PC-3 (cell line): ENCODE results near the gene CHGA. TPM values are rescaled to one million over a fixed set of nuclear protein-coding genes. Genes with fewer than 3 reads are reported as not detected.

Experiments used
- ATAC-seq: fragments of 200-7000 bp; cut with Tn5 transposase; 2 replicates; pipeline ENCODE4 v1.9.1; 2020; ENCODE audit warnings: mild to moderate bottlenecking, moderate library complexity
- BruUV-seq: library from RNA; stranded (reverse); fragments of 400-500 nt; replicated peaks from 2 replicates; lab custom pipeline; 2021; lab: Mats Ljungman, UMichigan
- CTCF ChIA-PET: fragments of 300-600 bp; sonication (Branson Sonifier 250); formaldehyde crosslinking; loops from one replicate; lab custom pipeline; 2022; ENCODE audit warnings: antibody characterized with exemption; lab: Charles Lee
- POLR2A ChIA-PET: fragments of 300-600 bp; sonication (Branson Sonifier 250); formaldehyde crosslinking; loops from one replicate; lab custom pipeline; 2022; ENCODE audit warnings: antibody characterized with exemption; ENCODE audit not compliant: unreplicated experiment; lab: Charles Lee
- DNase-seq: peaks from one replicate; pipeline ENCODE4 v3.0.0-alpha.2; 2015
- H2AFZ ChIP-seq: fragments of 300-600 bp; sonication (generic); 2 replicates; pipeline ENCODE4 v1.6.0; 2016; ENCODE audit warnings: antibody characterized with exemption, low read length
- H3F3A ChIP-seq: fragments of 300-600 bp; sonication (generic); one replicate; pipeline ENCODE4 v1.6.0; 2017; ENCODE audit warnings: antibody characterized with exemption, low read length, control low read depth, mild to moderate bottlenecking; ENCODE audit not compliant: unreplicated experiment
- H3K27ac ChIP-seq: fragments of 300-600 bp; sonication (generic); 2 replicates; pipeline ENCODE4 v1.5.1; 2016; ENCODE audit warnings: mild to moderate bottlenecking, low read length
- H3K27me3 ChIP-seq: fragments of 300-600 bp; sonication (generic); 2 replicates; pipeline ENCODE4 v1.6.1; 2016; ENCODE audit warnings: low read length, mixed read lengths
- H3K36me3 ChIP-seq: fragments of 300-600 bp; sonication (generic); 2 replicates; pipeline ENCODE4 v1.6.1; 2016; ENCODE audit warnings: low read depth, mixed run types, low read length, mixed read lengths
- H3K4me1 ChIP-seq: fragments of 300-600 bp; sonication (generic); 2 replicates; pipeline ENCODE4 v1.5.1; 2016; ENCODE audit warnings: low read length; ENCODE audit not compliant: insufficient read depth
- H3K4me2 ChIP-seq: fragments of 300-600 bp; sonication (generic); 2 replicates; pipeline ENCODE4 v1.6.0; 2016; ENCODE audit warnings: low read length
- H3K4me3 ChIP-seq: fragments of 300-600 bp; sonication (generic); 2 replicates; pipeline ENCODE4 v1.5.1; 2016; ENCODE audit warnings: mild to moderate bottlenecking, low read length, mixed read lengths
- H3K79me2 ChIP-seq: fragments of 300-600 bp; sonication (generic); 2 replicates; pipeline ENCODE4 v1.6.1; 2017; ENCODE audit warnings: low read length, mixed read lengths
- H3K9ac ChIP-seq: fragments of 300-600 bp; sonication (generic); 2 replicates; pipeline ENCODE4 v1.6.0; 2016; ENCODE audit warnings: mild to moderate bottlenecking, low read length
- H3K9me2 ChIP-seq: fragments of 300-600 bp; sonication (generic); replicated peaks from 2 replicates; pipeline ENCODE4 v1.6.1; 2016; ENCODE audit warnings: mixed run types, low read length, mixed read lengths
- H3K9me3 ChIP-seq: fragments of 300-600 bp; sonication (generic); 2 replicates; pipeline ENCODE4 v1.6.1; 2016; ENCODE audit warnings: low read length, mixed read lengths
- H4K20me1 ChIP-seq: fragments of 300-600 bp; sonication (generic); 2 replicates; pipeline ENCODE4 v1.6.1; 2016; ENCODE audit warnings: low read length, mixed read lengths
- EZH2 ChIP-seq: fragments of 300-600 bp; sonication (generic); IDR thresholded peaks from one replicate; pipeline ENCODE4 v1.6.1; 2017; ENCODE audit warnings: antibody characterized with exemption, mild to moderate bottlenecking, low read length; ENCODE audit not compliant: unreplicated experiment
- EZH2phosphoT487 ChIP-seq: fragments of 300-600 bp; sonication (generic); IDR thresholded peaks from 2 replicates; pipeline ENCODE4 v1.6.1; 2018; ENCODE audit warnings: mild to moderate bottlenecking, antibody characterized with exemption, low read length, borderline replicate concordance
- intact Hi-C: fragments of 100-400 bp; cut with micrococcal nuclease; formaldehyde crosslinking; loops from 2 replicates; pipeline ENCODE4 v1.9.0; 2023
- total RNA-seq: library from RNA; depleted of rRNA; stranded (reverse); fragments of >200 nt; gene quantifications from 2 replicates; pipeline ENCODE4 v1.2.3, GENCODE V29; 2014
- TF ChIP-seq, protein P1 (sequence below): fragments of 300-600 bp; sonication (generic); conservative IDR thresholded peaks from 2 replicates; pipeline ENCODE4 v1.5.1; 2017; ENCODE audit warnings: antibody characterized with exemption, low read depth, mild to moderate bottlenecking, low read length

CHGA gene
- total RNA-seq, 1 experiment from 2014 or later = not detected

DNA sequence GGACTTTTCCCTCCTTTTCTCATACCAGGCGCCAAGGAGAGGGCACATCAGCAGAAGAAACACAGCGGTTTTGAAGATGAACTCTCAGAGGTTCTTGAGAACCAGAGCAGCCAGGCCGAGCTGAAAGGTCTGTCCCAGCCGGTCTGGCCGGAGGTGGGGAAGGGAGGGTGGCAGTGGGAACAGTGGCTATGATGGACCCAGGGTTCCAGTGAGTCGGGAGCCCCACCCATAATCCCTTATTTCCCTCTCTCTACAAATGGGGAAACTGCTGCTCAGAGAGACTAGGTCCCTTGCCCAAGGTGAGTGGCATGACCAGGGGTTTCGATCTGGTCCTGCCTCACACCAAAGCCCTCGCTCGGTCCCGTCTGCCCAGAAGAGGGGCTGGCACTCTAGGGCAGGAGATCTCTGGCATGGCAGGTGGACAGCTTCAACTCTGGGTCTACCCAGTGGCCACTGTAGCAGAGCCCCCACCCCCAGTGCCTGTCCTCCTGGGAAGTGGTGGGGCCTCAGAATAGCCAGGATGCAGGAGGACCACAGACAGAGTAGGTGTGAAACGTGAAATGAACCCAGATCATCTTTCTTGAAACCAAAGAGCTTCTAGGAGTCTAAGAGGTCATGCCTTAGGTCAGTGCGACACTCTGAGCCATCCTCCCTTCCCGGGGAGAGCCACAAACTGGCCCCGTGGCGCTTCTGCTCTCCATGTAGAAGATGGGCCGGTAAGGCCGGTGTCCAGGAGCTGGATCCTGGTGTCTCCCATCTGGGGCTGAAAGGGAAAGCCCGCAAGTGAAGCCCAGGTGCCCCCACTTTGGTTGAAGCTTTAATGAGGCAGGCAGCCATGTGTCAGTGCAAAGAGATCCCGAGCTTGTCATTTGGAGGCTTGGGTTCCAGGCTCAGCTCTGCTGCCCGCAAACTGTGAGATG lies 7.0 kb downstream of the CHGA start:
- CTCF ChIA-PET = no interaction called here
- Histone ChIP-seq H3K4me3 (no peak overlapping the region), H4K20me1 (no peaks in the 10 kb centered on the region), H3K4me2 (no peak overlapping the region), H3K36me3 (no peaks in the 10 kb centered on the region), H3K9me2 (no peaks in the 10 kb centered on the region), H3K79me2 (no peaks in the 10 kb centered on the region), H3K9me3 (no peaks in the 10 kb centered on the region), H3K27ac (no peak overlapping the region), H3K4me1 (no peaks in the 10 kb centered on the region), H3K9ac (no peak overlapping the region), H2AFZ (no peak overlapping the region), H3F3A (no peaks in the 10 kb centered on the region), H3K27me3 (no peaks in the 10 kb centered on the region)
- ATAC-seq (no peak), DNase-seq (no peak)
- intact Hi-C loops = no loop called here
- POLR2A ChIA-PET = no interaction called here
- no TSS peak for BruUV-seq
- TF ChIP-seq EZH2 (no peak), EZH2phosphoT487 (no peak)
- TF ChIP-seq, protein P1, sequence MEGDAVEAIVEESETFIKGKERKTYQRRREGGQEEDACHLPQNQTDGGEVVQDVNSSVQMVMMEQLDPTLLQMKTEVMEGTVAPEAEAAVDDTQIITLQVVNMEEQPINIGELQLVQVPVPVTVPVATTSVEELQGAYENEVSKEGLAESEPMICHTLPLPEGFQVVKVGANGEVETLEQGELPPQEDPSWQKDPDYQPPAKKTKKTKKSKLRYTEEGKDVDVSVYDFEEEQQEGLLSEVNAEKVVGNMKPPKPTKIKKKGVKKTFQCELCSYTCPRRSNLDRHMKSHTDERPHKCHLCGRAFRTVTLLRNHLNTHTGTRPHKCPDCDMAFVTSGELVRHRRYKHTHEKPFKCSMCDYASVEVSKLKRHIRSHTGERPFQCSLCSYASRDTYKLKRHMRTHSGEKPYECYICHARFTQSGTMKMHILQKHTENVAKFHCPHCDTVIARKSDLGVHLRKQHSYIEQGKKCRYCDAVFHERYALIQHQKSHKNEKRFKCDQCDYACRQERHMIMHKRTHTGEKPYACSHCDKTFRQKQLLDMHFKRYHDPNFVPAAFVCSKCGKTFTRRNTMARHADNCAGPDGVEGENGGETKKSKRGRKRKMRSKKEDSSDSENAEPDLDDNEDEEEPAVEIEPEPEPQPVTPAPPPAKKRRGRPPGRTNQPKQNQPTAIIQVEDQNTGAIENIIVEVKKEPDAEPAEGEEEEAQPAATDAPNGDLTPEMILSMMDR = no peak

DNA sequence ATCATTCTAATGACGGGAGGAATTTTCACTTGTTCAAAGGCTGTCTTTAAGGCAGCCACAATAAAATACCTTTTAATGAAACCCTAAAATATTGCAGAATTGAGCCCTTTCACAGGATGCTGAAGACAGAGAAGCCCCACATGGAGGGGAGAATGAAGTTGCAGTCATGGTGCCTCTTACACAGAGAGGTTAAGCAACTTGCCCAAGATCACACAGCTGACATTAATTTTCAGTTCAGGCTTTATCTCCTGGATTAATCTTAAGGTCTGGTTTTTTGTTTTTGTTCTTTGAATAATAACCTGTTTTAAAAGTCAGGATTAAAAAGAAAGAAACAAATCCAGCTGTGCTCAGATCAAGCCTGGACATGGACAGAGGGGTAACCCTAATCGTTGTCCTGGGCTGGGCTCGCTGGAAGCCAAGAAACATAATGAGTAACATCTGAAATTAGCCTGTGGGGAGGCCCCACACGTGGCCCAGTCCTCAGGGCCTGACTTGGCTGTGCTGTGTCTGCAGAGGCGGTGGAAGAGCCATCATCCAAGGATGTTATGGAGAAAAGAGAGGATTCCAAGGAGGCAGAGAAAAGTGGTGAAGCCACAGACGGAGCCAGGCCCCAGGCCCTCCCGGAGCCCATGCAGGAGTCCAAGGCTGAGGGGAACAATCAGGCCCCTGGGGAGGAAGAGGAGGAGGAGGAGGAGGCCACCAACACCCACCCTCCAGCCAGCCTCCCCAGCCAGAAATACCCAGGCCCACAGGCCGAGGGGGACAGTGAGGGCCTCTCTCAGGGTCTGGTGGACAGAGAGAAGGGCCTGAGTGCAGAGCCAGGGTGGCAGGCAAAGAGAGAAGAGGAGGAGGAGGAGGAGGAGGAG lies 8.0 kb downstream of the CHGA start:
- H3K27ac ChIP-seq = no peak overlapping the region
- POLR2A ChIA-PET = no interaction called here
- H3K27me3 ChIP-seq = no peaks in the 10 kb centered on the region
- no peak overlapping the region for H3K4me3 ChIP-seq
- intact Hi-C loops = no loop called here
- BruUV-seq = no TSS peak
- H3K79me2 ChIP-seq = no peaks in the 10 kb centered on the region
- no peak overlapping the region for H2AFZ ChIP-seq
- H3K4me1 ChIP-seq = no peaks in the 10 kb centered on the region
- no peaks in the 10 kb centered on the region for H4K20me1 ChIP-seq
- ATAC-seq (no peak), DNase-seq (no peak)
- no peaks in the 10 kb centered on the region for H3F3A ChIP-seq
- H3K4me2 ChIP-seq = no peak overlapping the region
- H3K9me3 ChIP-seq = no peaks in the 10 kb centered on the region
- no peaks in the 10 kb centered on the region for H3K36me3 ChIP-seq
- H3K9me2 ChIP-seq = no peaks in the 10 kb centered on the region
- no peak overlapping the region for H3K9ac ChIP-seq
- TF ChIP-seq, protein P1 = no peak
- TF ChIP-seq EZH2 (no peak), EZH2phosphoT487 (no peak)
- CTCF ChIA-PET = no interaction called here
